Inflammatory macrophage treated with lipopolysaccharide for 4 hours (primary cell): Measurements from ENCODE around the gene DLGAP4.
"Not testable (repeated sequence)": the region's sequence is repeated elsewhere in the genome, so short reads cannot be mapped to it uniquely, and the experiment has no call there.

Experiments
- DNase-seq: peaks from one replicate; pipeline ENCODE4 v3.0.0-alpha.2; 2020

The DLGAP4 gene

DNA sequence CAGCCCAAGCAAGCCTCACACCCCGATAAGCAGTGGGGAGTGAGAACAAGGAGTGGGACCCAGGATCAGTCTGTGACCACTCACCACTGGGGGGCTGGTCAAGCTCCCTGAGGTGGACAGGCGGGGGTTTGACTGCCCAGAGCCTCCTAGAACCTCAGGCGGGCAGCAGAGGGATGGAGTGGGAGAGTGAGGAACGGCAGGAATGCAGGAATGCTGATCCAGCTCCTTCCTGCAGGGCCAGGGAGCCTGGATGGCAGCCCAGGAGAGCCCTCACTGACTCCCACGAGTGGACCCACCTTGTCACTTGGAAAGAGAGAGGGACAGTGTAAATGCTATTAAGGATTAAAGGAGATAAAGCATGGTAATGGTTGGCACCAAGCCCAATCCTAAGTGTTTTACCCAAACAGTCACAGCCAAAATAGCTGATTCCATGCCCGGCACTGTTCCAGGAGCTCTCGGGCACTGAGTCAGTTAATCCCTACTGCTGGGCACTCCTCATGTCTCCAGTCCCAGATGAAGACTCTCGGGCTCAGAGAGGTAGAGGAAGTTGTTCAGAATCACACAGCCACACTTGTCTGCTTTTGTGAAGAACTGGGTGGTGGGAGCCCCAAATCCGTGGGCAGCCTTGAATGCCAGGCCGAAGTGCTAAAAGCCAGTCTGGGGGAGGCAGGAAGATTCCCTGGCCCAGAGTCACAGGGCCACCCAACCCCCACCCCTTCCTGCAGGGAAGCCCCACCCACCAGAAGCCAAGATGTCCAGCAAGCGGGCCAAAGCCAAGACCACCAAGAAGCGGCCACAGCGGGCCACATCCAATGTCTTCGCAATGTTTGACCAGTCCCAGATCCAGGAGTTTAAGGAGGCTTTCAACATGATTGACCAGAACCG is 238.2 kb downstream of the DLGAP4 start:
- DNase-seq, result no peak

GRCh38 chr20:36546111-36546736 is 240.1 kb downstream of the DLGAP4 start:
- no peak for DNase-seq

DNA sequence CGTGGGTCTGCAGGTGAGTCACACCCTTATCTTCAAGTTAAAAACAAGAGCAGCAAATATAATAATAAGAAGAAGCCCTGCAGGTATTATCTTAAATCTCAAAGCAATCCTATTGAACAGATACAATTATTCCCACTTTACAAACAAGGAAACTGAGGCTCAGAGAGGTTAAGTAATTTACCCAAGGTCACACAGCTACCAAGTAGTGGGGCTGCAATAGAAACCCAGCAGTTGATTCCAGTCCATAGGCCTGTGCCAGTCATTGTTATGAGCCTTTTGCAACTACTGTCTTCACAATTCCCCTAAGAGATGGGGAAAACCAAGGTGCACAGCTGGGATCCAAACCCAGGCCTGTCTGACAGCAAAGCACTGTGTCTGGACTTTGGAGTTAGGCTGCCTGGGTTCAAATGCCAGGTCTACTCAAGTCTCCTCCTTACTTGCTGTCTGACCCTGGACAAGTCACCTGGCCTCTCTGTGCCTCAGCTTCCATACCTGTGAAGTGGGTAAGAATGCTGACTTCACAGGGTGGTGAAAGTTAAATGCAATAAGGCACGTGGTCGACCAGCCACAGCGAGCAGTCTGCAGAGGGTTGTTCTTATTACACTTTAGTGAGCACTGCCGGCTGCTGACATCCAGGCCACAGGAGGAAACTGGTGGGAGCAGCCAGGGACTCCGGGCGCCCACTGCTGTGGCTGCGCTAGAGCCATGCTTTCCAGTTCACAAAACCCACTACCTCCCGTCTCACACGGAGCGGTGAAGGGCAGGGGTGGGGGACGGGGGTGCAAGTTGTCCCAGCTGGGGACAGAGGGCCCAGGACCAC is 241.3 kb downstream of the DLGAP4 start:
- DNase-seq, result no peak

- DNase-seq, result no peak
Measured at GRCh38 chr20:36548006-36548315, 241.8 kb downstream of the DLGAP4 start.

GRCh38 chr20:36548704-36549627 is 242.8 kb downstream of the DLGAP4 start:
- DNase-seq, result no peak

DNA sequence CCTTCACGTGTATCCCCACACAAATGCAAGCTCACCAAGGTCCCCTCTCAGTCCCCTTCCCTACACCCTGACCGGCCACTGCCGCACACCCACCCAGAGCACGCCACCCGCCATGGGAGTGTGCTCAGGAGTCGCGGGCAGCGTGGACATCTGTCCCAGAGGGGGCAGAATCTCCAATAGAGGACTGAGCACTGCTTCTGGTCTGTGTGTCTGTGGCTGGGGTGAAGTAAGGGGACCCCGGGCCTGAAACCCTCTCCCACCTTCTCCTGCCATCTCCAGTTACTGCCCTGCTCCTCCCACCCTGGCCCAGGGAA is 243.4 kb downstream of the DLGAP4 start:
- DNase-seq, result no peak

DNA sequence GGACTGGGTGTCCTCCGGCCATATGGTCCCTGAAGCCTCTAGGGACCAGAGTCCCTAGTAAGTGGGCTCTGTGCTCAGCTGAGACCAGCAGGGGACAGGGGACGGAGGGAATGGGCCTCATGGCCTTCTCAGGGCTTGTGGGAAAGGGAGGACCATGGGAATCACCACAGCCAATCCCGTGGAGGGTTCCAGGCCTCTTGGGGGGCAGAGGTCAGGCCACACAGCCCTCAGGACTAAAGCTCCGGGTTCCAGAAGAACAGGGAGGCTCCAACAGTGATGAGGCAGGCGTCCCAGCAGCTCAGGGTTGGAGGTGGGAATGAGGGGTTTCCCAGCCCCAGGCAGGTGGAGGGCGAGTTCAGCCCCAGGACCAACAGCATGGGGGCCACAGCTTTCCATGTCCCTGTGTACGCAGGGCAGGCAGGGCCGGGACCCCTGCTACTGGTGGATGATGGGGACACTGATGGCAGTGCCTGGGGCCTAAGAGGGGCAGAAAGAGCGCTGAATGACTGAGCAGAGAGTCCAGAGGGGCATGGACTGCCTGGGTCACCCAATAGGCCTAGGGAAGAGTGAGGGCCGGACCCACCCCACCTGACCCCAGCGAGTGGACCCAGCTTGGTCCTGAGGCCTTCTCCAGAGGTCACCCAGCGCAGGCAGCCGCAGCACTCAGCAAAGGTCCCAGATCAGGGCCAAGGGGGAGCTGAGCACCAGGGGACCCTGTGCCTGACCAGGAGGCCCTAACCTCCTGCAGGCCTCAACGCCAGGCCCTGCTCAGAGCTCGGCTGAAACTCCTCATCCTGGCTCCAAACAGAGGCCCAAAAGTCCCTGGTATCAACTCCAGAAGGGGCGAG is 244.0 kb downstream of the DLGAP4 start:
- DNase-seq, result no peak

GRCh38 chr20:36550790-36551299 is 244.7 kb downstream of the DLGAP4 start:
- DNase-seq, result no peak

DNA sequence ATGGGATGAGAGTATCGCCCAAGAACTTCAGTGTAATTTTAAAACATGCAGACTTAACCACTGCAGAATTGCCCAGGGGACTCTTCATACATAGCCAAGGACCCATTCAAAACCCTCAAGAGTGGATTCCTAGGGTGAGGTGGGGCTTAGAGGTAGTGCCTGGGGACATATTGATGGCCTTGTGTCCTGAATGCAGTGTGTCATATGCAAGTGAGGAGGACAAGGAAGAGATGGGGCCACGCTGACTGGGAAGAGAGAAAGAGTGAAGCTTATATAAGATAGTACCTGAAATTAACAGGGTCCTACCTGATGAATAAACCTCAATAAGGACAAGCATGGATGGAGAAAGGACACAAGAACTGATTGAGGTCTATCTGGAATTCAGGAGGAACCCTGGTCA is 249.1 kb downstream of the DLGAP4 start:
- DNase-seq, result no peak

- DNase-seq, result no peak
Measured at GRCh38 chr20:36562724-36563123, 256.6 kb downstream of the DLGAP4 start.

DNA sequence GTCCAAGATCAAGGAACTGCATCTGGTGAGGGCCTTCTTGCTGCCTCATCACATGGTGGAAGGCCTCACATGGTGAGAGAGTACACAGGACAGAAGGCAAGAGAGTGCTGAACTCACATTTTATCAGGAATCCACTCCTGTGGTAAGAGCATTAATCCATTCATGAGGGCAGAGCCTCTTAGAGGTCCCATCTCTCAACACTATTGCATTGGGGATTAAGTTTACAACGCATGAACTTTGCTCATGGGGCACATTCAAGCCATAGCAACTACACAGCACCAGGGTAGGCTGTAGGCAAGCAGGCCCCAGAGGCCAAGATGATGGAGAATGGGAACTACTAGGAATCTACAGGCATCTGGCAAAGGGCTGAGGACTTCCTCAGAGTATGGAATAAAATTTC is 257.2 kb downstream of the DLGAP4 start:
- no peak for DNase-seq

- DNase-seq, result not testable (repeated sequence)
Measured at GRCh38 chr20:36564078-36564725, 258.1 kb downstream of the DLGAP4 start.

GRCh38 chr20:36564726-36565121 is 258.6 kb downstream of the DLGAP4 start:
- not testable (repeated sequence) for DNase-seq

GRCh38 chr20:36565520-36565919 is 259.4 kb downstream of the DLGAP4 start:
- no peak for DNase-seq

DNA sequence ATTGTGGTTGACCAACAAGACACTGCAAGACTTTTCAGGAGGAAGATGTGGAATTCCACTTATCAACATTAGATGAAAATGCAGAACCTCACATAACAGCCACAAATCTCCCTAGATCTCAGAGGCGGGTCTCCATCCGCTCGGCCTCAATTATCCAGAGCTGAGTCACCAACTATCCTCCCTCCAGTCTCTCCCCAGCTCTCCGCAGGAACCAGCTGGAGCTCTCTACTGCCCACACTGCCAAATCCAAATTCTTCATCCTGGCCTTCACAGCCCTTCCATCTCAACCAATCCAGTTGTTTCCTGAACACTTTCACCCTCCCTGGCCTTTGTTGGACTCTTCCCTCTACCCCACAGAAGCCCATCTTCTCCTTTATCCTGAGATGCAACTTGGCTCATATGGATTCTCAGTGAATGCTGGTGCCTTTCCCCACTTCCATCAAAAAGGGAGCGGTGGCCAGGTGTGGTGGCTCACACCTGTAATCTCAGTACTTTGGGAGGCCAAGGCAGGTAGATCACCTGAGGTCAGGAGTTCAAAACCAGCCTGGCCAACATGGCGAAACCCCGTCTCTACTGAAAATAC is 263.8 kb downstream of the DLGAP4 start:
- no peak for DNase-seq

GRCh38 chr20:36571564-36572504 is 265.7 kb downstream of the DLGAP4 start:
- DNase-seq, result no peak

DNA sequence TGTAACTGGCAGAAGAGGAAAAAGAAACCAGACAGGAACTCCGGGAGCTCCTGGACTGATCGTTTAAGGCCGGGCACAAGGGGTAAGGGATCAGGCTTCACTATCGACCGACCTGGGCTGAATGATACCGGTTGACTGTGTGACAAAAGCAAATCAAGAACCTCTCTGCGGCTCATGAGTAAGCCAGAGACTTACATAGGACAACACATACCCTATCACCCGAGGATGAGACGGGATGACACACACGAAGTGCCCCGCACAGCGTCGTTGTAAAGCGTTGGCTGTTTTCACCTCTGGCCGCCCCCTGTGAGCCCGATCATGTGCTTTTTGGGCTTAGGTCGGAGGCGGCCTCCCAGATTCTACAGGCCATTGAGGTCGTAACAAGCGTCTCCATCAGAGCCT is 266.6 kb downstream of the DLGAP4 start:
- peak; percentile 53 for DNase-seq

- peak; percentile 43 for DNase-seq
Measured at GRCh38 chr20:36573103-36573797, 267.1 kb downstream of the DLGAP4 start, which contains the start of gene TGIF2. TGIF2 (plus strand) TSS chr20:36573597; CDS start chr20:36578775, 5,178 bp downstream.
